ENCODE results near the gene KSR1.
"Not testable (repeated sequence)": the region's sequence is repeated elsewhere in the genome, so short reads cannot be mapped to it uniquely, and the experiment has no call there.

The KSR1 gene

DNA sequence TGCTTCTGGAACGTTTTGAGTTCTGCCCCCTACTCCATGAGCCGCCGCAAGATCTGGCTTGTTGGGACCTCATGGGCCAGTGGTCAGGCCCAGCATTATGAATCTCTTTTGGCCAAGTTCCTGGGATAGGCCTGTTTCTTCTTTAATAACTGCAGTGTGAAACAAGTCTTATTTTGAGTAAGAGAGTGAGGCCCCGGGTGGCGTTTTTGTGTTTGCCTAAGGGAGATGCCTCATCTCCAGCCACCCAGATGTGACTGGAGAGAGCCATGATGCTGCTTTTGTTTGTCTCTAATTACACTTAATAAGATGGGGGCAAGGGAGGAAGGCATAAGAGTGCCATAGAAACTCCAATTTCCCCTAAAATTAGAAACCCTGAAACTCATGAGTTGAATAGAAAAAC lies 39.8 kb downstream of the KSR1 start:
- DNase-seq, result no peak

DNA sequence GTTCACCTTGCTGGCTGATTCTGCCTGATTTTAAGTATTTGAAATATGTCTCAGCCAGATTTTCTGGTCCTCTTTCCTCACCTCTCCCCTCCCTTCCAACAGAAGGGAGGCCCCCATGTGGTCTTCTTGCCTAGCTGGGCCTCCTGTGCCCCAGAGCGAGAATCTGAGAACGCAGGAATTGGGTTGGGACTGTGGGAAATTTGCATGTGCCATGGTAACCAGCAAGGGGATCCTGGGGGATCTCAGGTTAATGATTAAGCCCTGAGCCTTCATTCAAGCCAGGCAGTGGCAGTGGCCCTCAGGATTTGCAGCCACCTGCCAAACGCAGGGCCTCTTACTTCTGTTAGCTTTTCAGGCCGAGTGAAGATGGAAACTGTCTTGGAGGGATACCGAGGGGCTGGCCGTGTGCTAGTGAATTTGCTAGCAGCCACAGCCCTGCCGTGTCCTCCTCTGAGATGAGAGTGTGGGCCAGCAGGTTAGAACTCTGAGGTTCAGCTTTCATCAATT lies 40.2 kb downstream of the KSR1 start:
- no peak for DNase-seq

DNA sequence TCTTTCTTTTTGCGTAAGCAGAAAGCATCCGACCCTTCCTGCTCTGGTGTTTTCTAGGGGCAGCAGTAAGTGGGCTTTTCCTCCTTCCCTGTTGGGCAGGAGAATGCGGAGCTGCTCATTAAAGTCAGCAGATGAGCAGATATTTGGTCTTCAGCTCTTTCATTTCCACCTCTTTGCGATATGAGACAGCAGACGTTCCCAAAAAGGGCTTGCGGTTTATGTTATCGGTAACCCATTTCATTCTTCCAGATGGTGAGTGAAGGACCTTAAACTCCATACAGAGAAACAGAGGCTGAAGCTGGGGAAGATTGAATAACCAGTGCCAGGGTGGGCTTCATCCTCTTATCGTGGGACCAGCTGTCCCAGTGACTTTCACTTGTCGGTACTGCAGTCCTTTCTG lies 40.7 kb downstream of the KSR1 start:
- DNase-seq, result no peak

DNA sequence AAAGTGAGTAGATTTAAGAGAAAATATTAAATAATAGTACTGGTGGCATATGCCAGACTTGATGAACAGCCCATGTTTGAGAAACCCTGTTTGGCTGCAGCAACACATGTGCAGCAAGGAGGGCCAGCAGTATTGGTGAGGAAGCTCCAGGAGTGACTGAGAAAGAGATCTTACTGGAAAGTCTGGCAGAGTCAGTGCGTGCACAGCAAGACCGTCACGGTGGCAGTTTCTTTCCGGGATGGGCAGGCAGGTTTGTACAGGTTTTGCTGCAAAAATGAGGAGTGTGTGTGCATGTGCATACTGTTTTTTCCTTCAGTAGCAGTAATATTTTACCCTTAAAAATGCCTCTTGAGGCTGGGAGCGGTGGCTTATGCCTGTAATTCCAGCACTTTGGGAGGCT lies 41.4 kb downstream of the KSR1 start:
- no peak for DNase-seq

DNA sequence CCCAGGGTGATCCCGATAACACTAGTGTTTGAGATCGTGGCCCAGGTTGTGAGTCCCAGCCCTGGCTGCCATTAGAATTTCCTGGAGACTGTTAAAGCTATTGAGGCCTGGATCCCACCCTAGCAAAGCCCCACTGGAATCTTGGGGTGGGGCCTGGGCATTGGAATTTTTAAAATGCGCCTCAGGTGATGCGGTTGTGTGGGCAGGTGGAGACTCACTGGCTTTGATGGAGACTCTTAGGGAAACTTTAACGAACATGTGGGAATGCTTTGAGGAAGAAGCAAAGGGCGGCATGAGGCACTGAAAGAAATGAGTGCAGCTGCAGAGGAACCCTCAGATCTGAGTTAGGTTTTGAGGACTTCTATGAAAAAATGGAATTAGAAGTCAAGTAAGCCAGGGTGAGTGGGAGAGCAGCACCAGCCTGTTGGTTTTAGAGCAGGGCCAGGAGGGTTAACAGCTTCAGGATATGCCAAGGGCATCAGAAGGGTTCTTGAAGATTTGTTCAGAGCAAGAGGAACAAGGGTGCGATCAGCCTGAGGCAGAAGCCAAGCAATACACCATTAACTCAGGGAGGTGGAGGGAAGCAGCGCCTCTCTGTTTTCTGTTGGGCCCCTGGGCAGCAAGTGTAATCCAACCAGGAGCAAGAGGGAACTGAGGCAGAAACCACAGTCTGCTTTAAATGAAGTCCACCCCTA lies 42.5 kb downstream of the KSR1 start:
- DNase-seq, result no peak

DNA sequence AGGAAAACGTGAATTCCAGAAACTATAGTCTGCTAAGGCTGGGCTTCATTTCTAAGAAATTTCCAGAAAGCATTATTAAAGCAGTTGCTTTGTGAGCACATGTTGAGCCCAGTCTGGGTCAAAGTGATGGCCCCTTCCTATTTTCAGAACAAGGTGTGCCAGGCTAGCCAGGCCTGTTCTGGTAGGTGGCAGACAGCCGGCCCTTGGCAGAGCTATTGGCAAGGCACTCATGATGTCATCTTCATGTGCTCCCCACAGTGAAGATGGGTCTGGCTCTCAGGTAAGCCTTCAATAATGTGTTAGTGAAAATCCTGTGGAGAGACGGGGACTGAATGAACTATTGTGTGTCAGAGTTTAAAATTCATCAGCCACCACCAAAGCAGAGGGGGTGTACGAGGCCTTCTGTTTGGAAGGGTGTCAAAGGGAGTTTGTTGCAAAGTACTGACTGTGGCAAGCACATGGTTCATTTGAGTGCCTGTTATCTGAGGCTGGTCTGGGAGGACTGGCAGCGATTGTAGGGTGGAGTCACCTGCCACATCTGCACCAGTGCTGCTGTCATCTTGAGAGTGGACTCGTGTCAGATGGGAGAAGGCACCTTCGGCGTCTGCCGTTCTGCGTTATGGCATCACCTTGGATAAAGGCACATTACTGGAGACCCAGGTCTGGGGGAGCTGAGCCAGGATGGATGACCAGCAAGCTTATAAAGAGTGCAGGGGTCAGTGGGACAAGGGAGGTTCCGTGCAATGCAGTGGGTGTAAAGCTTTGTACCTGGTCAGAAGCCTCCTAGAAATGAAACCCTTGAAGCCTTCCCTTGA lies 43.4 kb downstream of the KSR1 start:
- no peak for DNase-seq

DNA sequence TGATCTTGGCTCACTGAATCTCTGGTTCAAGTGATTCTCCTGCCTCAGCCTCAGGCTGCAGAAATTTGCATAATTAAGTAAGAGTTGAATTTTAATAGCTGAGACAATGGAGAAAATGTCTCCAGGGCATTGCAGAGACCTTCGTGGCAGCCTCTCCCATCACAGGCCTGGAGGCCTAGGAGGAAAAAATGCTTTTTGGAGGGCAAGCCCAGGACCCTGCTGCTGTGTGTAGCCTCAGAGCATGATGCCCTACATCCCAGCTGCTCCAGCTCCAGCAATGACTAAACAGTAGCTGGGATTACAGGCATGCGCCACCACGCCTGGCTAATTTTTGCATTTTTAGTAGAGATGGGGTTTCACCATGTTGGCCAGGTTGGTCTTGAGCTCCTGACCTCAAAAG lies 45.1 kb downstream of the KSR1 start:
- DNase-seq, result not testable (repeated sequence)

DNA sequence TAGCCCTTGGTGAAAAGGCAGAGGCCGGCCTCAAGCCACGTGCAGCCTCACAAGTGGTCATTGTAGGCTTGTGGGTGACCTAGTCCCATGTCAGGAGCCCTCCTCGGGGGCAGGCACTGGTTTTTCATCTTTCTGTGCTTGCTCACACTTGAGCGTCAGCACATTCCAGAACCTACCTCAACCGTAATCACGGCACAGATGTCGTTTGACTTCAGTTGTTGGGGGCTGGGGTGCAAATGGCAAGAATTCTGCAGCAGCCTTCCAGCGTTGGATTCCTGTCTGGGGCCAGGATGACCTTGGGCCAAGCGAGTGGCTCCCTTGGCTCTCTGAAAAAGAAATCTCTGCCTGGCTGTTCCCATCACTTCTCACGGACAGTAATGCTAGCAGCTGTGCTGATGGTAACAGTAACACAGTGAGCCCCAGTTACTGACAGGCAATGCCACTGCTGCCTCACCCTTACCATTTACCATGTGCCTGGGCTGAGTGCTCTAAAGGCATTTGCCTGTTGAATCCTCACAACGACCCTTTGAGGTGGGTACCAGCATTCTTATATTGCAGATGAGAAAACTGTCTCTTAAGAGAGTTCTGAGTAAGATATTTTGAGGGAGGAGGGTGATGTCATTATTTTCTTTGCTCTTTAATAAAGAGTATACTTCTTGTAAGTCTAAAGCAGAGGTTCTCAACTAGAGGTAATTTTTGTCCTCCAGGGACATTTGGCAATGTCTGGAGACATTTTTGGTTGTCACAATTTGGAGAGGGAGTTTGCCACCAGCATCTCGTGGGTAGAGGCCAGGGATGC lies 46.5 kb downstream of the KSR1 start:
- DNase-seq, result no peak

DNA sequence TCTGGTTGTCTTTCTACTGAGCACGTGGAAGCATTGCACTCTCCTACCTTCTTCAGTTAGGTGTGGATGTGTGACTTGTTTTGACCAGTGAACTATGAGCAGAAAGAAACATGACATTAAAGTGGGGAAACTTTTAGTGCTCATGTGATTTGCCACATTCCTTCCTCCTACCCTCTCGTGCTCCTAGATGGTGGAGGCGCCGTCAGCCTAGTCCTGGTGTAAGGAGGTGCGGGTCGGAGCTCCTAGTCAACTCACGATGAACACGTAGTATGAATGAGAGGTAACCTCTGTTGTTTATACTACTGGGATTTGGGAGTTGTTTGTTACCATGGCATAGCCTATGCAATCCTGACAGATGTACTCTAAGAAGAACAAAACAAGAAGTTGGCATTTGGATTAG lies 47.4 kb downstream of the KSR1 start:
- no peak for DNase-seq

DNA sequence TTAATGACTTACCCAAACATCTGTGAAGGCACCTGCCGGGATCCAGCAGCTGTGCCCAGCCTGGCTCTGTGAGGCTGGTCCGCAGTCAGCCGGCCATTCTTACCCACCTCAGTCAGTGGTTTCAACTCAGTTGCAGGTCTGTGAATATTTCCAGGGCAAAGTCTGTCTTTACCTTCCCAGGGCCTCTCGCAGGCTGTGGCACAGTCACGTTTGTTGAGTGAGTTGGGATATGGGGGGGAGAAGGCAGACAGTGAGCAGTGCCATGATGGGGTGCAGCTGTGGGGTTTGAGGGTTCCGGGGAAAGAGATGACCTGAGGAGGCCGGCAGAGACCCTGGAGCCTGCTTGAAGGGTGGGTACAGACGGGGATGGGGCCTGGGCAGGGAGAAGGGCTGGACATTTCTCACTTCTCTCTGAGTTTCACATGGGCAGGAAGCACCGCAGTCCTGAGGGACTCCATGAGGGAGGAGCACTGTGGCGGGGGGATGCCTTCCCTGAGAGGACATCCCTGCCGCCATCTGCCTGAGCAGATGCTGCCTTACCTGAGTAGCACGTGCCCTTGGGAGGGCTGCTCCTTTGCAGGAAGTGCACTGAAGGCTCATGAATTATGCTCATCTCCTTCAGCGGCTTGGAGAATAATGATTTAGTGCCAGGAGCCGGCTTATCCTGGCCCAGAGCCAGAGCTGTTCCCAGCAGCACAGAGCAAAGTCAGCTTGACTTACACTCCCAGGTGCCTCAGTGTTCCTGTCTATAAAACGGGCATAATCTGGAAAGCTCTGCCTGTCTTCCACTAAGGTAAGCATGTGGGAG lies 48.1 kb downstream of the KSR1 start:
- DNase-seq, result no peak

DNA sequence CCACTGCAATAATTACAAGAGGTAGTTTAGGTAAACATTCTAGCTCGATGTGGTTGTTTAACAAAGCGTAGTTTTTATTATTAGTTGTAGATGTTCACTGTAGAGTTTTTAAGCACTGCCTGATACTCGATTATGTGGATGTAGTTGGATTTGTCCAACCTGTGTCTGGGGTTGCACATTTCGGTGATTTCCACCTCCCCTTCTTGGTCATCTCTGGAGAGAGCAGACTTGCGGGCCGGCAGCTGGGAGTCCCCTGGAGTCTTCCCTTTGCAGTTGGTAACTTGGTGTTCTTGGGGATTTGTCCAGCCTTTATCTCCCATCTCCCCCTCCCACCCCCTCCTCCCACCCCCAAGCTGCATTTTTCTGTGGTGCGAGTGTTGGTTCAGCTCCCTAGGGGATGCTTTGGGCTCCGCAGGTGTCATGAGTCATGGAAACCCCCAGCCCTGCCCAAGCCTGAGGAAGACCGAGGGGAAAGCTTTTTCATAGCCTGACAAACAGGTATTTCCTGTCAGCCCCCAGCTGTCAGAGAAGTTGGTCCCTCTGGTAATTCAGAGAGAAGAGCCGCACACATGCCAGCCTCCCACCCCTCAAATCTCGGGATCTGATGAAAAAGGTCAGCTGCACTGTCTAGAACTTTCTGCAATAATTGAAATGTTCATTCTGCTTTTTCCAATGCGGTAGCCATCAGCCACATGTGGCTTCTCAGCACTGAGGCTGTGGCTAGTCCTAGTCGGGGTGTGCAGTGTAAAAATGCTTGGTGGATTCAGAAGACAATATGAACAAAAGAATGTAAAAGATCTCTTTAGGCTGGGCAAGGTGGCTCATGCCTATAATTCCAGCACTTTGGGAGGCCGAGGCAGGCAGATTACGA lies 50.3 kb downstream of the KSR1 start:
- DNase-seq, result no peak

DNA sequence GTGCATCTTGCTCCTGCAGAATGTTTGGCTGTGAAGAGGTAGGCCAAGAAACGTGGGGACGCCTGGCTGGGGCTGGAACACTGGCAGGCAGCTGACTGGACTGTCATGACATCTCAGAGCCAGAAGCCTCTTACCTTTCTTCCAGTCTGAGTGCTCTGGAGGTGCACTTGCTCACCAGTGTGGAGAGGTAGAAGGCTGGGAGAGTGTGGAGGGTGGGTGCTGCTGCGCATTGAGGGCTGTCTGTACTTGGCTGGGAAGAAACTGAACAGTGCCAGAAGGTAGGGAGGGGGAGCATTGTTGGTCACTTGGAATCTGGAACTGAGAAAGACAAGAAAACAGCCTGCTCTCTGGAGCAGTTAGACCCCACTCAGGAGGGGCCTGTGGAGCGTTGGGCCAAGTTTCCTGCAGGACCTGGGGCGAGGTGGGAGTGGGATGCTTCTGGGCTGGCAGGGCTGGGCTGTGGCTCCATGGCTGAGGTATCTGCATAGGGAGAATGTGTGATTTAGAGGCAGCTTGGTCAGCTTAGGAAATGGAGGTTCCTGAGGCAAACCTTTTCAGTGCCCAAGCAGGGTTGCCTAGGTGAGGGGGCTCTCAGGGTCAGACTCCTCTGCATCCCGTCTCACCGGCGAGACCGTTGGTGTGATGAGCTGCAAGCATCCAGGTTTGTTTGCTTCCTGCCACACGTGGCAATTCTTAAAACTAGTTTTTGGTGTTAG lies 55.1 kb downstream of the KSR1 start:
- no peak for DNase-seq

DNA sequence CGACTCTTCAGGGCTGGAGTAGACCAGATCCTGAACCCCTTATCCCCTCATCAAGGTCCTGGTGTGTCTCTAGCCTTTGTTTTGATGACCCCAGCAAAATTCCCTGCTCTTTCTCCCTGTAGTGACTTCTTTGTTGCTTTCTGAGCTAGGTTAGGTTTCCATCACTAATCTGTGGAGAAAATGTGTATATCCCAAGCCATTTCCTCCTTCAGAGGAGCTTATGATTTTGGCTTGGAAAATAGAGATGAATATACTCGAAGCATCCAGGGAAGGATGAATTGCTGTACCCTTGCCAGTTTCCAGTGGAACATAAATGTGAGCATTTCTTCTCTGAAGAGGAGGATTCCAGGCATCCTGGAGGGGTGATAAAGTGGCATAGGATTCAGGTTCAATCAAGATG lies 55.8 kb downstream of the KSR1 start:
- DNase-seq, result no peak

DNA sequence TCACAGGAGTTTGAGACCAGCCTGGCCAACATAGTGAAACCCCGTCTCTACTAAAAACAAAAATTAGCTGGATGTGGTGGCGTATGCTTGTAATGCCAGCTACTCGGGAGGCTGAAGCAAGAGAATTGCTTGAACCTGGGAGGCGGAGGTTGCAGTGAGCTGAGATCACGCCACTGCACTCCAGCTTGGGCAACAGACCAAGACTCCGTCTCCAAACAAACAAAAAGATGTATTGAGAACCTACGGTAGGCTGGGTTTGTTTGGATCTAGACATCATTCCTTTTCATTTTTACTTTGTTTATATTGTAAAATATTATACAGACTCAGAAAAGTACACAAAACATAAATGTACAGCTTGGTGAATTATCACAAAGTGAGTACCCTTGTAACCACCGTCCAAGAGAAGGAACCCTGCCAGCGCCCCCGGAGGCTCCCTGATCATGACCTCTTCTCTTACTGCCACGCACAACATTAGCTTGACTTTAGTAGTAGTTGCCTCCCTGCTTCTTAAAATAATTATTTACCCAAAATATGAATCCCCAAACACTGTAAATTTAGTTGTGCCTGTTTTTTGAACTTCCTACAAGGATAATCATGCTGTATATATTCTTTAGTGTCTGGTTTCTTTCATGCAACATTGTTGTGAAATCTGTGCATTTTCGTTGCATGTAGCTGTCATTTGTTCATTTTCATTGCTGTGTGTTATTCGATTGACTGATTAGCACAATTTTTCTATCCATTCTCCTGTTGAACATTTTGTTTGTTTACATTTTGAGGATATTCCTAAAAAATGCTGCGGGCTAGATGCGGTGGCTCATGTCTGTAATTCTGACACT lies 56.5 kb downstream of the KSR1 start:
- no peak for DNase-seq

DNA sequence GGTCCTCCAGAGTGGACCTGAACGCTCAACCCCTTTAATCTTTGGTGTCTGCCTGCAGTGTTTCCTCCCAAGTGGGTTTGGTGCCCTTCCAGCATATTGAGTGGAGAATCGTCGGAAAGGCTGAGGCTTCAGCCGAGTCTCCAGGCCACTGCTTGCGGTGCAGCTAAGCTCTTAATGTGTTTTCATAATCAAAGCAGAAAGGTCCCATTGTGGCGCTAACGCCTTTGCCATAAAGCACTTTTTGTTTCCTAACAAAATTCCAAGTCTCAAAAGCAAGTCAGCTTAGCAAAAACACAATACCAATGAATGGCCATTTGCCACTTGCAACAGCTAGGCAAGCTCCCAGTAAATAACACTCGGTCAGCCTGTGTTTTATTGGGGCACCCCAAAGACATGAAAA lies 57.6 kb downstream of the KSR1 start:
- DNase-seq, result no peak

DNA sequence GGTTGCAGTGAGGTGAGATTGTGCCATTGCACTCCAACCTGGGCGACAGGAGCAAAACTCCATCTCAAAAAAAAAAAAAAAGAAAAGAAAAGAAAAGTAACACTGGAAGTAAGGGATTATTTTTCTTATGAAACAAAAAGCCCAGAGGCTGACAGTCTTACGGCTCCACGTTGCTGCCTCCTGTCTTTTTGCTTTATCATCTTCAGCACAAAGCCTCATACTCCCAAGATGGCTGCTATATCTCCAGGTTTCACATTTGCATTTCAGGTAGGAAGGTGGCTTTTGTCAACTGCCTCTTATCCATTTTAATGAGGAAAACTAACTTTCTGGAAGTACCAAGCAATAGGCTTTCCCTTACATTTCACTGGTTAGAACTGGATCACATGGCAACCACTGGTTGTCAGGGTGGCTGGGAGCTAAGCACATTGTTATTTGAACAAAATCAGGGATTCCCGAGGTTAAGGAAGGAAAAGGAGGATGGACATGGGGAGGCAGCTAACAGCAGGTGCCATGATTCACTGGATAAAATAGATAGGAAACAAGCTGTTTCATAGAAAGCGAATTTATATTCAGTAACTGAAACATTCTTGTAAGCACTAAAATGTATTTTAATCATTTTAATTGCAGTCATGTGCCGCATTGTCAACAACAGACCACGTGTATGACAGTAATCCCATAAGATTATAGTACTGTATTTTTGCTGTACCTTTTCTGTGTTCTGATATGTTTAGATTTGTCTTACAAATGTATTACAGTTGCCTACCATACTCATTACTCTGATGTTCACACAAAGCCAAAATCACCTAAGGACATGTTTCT lies 58.6 kb downstream of the KSR1 start:
- no peak for DNase-seq

DNA sequence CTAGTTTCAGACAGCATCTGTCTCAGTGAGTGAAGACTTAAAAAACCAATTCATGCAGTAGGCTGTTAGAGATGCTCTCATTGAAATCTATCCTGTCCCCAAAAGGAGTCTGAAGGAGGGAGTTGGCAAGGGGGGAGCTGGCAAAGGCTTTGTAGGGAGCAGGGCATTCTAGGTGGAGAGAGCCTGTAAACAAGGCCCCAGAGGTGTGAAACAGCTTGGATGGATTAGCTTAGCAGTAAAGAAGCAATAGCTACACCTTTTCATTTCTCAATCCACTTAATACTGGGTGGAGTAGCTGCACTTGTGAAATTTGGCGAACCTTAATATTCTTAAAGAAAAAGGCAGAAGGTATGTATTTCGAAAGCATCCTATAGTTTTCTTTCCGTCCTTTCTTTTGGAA lies 61.8 kb downstream of the KSR1 start:
- DNase-seq, result no peak

DNA sequence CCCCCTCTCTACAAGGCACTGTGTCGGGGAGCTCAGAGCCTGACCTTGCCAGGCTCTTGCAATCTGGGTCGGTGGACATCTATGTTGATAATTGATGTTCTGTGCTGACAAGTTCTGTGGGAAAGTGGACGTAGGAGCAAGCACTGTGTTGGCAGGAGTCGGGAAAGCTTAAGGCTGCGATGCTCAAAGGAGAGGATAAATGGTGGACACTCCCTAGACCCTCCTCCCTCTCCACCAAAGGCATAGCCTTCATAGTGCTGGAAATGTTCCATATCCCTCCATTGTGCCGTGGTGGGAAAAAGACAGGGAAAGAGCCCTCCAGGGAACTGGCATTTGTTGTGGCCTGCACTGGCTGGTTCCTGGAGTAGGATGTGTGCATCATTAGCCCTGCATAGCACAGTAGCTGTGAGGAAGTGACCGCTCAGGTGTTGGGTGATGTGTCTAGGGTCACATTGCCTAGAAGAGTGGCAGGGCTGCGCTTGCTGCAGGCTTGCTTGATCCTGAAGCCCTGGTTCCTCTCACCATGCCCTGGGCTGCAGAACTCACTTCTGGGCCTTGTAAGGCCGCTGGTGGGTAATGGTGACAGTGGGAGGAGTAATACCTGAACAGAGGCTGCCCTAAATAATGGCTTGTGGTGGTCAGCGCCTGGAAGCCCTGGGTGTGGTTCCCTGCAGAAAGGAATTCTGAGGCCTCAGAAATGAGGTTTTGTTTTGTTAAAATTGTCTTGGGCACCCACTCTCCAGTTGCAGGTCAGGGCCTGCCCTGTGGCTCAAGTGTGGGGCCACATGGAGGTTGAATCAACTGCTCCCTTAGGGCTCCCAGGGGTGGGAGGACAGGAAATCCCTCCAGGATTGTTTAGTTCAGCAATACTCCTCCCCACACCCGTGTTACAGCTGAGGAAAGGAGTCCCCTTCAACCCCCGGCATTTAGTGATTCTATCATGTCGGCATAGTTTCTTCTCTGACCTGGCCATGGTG lies 62.6 kb downstream of the KSR1 start:
- no peak for DNase-seq
